Panc1 (cell line): ENCODE results near the gene CHMP1B.

Experiments
- POLR2AphosphoS5 ChIP-seq: IDR thresholded peaks from 2 replicates; pipeline ENCODE4 v1.6.1; 2012; ENCODE audit warnings: mild to moderate bottlenecking, low read depth, low read length, moderate library complexity
- SIN3A ChIP-seq: IDR thresholded peaks from 2 replicates; pipeline ENCODE4 v1.6.1; 2012; ENCODE audit warnings: low read depth, mild to moderate bottlenecking, low read length, moderate library complexity, borderline replicate concordance; ENCODE audit not compliant: insufficient read depth
- TF ChIP-seq, protein P1 (sequence below): fragments of 450-650 bp; IDR thresholded peaks from 2 replicates; pipeline ENCODE4 v1.5.1; 2017; ENCODE audit warnings: mild to moderate bottlenecking
- TF ChIP-seq, protein P2 (sequence below), 2 experiments: IDR thresholded peaks; 2 replicates each; pipeline ENCODE4 v1.6.1; 2011 to 2012; ENCODE audit warnings: low read depth in 2 of 2, control low read depth in 1 of 2, low read length in 1 of 2, mild to moderate bottlenecking in 1 of 2, moderate library complexity in 1 of 2; ENCODE audit not compliant: insufficient read depth in 1 of 2

- TF ChIP-seq, protein P1, sequence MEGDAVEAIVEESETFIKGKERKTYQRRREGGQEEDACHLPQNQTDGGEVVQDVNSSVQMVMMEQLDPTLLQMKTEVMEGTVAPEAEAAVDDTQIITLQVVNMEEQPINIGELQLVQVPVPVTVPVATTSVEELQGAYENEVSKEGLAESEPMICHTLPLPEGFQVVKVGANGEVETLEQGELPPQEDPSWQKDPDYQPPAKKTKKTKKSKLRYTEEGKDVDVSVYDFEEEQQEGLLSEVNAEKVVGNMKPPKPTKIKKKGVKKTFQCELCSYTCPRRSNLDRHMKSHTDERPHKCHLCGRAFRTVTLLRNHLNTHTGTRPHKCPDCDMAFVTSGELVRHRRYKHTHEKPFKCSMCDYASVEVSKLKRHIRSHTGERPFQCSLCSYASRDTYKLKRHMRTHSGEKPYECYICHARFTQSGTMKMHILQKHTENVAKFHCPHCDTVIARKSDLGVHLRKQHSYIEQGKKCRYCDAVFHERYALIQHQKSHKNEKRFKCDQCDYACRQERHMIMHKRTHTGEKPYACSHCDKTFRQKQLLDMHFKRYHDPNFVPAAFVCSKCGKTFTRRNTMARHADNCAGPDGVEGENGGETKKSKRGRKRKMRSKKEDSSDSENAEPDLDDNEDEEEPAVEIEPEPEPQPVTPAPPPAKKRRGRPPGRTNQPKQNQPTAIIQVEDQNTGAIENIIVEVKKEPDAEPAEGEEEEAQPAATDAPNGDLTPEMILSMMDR = no peak
- TF ChIP-seq SIN3A = no peak
- TF ChIP-seq, protein P2, sequence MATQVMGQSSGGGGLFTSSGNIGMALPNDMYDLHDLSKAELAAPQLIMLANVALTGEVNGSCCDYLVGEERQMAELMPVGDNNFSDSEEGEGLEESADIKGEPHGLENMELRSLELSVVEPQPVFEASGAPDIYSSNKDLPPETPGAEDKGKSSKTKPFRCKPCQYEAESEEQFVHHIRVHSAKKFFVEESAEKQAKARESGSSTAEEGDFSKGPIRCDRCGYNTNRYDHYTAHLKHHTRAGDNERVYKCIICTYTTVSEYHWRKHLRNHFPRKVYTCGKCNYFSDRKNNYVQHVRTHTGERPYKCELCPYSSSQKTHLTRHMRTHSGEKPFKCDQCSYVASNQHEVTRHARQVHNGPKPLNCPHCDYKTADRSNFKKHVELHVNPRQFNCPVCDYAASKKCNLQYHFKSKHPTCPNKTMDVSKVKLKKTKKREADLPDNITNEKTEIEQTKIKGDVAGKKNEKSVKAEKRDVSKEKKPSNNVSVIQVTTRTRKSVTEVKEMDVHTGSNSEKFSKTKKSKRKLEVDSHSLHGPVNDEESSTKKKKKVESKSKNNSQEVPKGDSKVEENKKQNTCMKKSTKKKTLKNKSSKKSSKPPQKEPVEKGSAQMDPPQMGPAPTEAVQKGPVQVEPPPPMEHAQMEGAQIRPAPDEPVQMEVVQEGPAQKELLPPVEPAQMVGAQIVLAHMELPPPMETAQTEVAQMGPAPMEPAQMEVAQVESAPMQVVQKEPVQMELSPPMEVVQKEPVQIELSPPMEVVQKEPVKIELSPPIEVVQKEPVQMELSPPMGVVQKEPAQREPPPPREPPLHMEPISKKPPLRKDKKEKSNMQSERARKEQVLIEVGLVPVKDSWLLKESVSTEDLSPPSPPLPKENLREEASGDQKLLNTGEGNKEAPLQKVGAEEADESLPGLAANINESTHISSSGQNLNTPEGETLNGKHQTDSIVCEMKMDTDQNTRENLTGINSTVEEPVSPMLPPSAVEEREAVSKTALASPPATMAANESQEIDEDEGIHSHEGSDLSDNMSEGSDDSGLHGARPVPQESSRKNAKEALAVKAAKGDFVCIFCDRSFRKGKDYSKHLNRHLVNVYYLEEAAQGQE (IDR thresholded peaks at IDR 0.05; ENCODE audit: insufficient read depth in 1 of 2, low read depth in 2 of 2, low read length in 1 of 2) = no peak
- no peak for TF ChIP-seq POLR2AphosphoS5
These were observed 11.7 kb upstream of the CHMP1B start for GRCh38 chr18:11839556-11839955.
